GM12878 (cell line): Measurements from ENCODE around the gene FBXL15. TPM values are rescaled to one million over a fixed set of nuclear protein-coding genes. Genes with fewer than 3 reads are reported as not detected.

Experiments
- ATAC-seq: fragments of 200-7000 bp; cut with Tn5 transposase; 3 replicates; pipeline ENCODE4 v1.9.1; 2020; ENCODE audit warnings: mild to moderate bottlenecking, moderate library complexity
- BruUV-seq: library from RNA; stranded (reverse); fragments of 400-500 nt; replicated peaks from 2 replicates; lab custom pipeline; 2021; lab: Mats Ljungman, UMichigan
- CTCF ChIA-PET: fragments of 300-600 bp; sonication (Branson Sonifier 250); formaldehyde crosslinking; extraction: SDS; loops from one replicate; lab custom pipeline; 2021; ENCODE audit warnings: inconsistent platforms; lab: Yijun Ruan, JAX
- POLR2A ChIA-PET: fragments of 350-600 bp; formaldehyde crosslinking; extraction: SDS; loops from one replicate; lab custom pipeline; 2021; ENCODE audit warnings: inconsistent platforms; lab: Charles Lee
- RAD21 ChIA-PET: fragments of 300-600 bp; sonication (Branson Sonifier 250); formaldehyde crosslinking; loops from one replicate; lab custom pipeline; 2023; ENCODE audit warnings: antibody characterized with exemption; ENCODE audit not compliant: unreplicated experiment; lab: Charles Lee
- SMC1A ChIA-PET: fragments of 300-600 bp; sonication (Branson Sonifier 250); formaldehyde crosslinking; loops from one replicate; lab custom pipeline; 2023; ENCODE audit not compliant: unreplicated experiment, uncharacterized antibody; lab: Charles Lee
- DNase-seq: peaks from one replicate; pipeline ENCODE4 v3.0.0-alpha.2; 2011; ENCODE audit warnings: low read depth, low spot score
- FAIRE-seq: peaks from 3 replicates; lab custom pipeline; 2011; peaks lifted over from hg19 to GRCh38; lab: Jason Lieb, UNC
- H2AFZ ChIP-seq: 2 replicates; pipeline ENCODE4 v1.6.0; 2011; ENCODE audit warnings: low read depth, low read length, control low read depth; ENCODE audit not compliant: control insufficient read depth
- H3K27ac ChIP-seq: 2 replicates; pipeline ENCODE4 v1.5.1; 2011; ENCODE audit warnings: control low read depth; ENCODE audit not compliant: control insufficient read depth, insufficient read depth
- H3K27me3 ChIP-seq, 2 experiments: replicated peaks in 1 of 2; 2 replicates each; pipeline versions ENCODE4 v1.6.0 to v1.6.1; 2011; ENCODE audit warnings: low read length in 1 of 2; ENCODE audit not compliant: control insufficient read depth in 2 of 2, insufficient read depth in 2 of 2
- H3K36me3 ChIP-seq, 2 experiments: 2 replicates each; pipeline ENCODE4 v1.5.1; 2011; ENCODE audit warnings: low read length in 1 of 2; ENCODE audit not compliant: control insufficient read depth in 2 of 2, insufficient read depth in 2 of 2
- H3K4me1 ChIP-seq: 2 replicates; pipeline ENCODE4 v1.6.1; 2011; ENCODE audit warnings: mild to moderate bottlenecking, low read length, moderate library complexity, mixed read lengths; ENCODE audit not compliant: control insufficient read depth, insufficient read depth
- H3K4me2 ChIP-seq: 2 replicates; pipeline ENCODE4 v1.6.0; 2011; ENCODE audit warnings: control low read depth; ENCODE audit not compliant: control insufficient read depth, insufficient read depth
- H3K4me3 ChIP-seq: fragments of 200-600 bp; sonication (generic); 2 replicates; pipeline ENCODE4 v1.5.1; 2016
- H3K79me2 ChIP-seq: 2 replicates; pipeline ENCODE4 v1.6.0; 2011; ENCODE audit warnings: low read length; ENCODE audit not compliant: control insufficient read depth, insufficient read depth
- H3K9ac ChIP-seq: 2 replicates; pipeline ENCODE4 v1.8.0; 2011; ENCODE audit warnings: low read length, control low read depth, mixed read lengths; ENCODE audit not compliant: control insufficient read depth, insufficient read depth
- H3K9me3 ChIP-seq: replicated peaks from 3 replicates; pipeline ENCODE4 v1.5.1; 2011; ENCODE audit warnings: mild to moderate bottlenecking, low read length; ENCODE audit not compliant: control insufficient read depth, insufficient read depth
- H4K20me1 ChIP-seq: 2 replicates; pipeline ENCODE4 v1.6.0; 2011; ENCODE audit not compliant: control insufficient read depth, insufficient read depth
- ATF3 ChIP-seq: IDR thresholded peaks from 2 replicates; pipeline ENCODE4 v1.6.1; 2011; ENCODE audit warnings: low read depth, mild to moderate bottlenecking, low read length, moderate library complexity, borderline replicate concordance; ENCODE audit errors: extremely low read depth
- E2F4 ChIP-seq: IDR thresholded peaks from 2 replicates; pipeline ENCODE4 v1.6.1; 2012; ENCODE audit warnings: low read depth, low read length, improper control_type of control experiment
- HDGF ChIP-seq: fragments of 450-650 bp; IDR thresholded peaks from 2 replicates; pipeline ENCODE4 v1.6.1; 2016; ENCODE audit warnings: antibody characterized with exemption
- RAD21 ChIP-seq: IDR thresholded peaks from 2 replicates; pipeline ENCODE4 v1.6.1; 2011; ENCODE audit warnings: mild to moderate bottlenecking, low read depth, low read length, moderate library complexity; ENCODE audit not compliant: insufficient read depth
- RBBP5 ChIP-seq: fragments of 200-600 bp; sonication (generic); conservative IDR thresholded peaks from 2 replicates; pipeline ENCODE4 v1.6.1; 2016
- RFX5 ChIP-seq: IDR thresholded peaks from 2 replicates; pipeline ENCODE4 v1.6.1; 2011; ENCODE audit warnings: low read depth, low read length, improper control_type of control experiment
- SMC3 ChIP-seq: IDR thresholded peaks from 2 replicates; pipeline ENCODE4 v1.6.1; 2011; ENCODE audit warnings: low read length, improper control_type of control experiment, borderline replicate concordance
- STAT3 ChIP-seq: IDR thresholded peaks from 2 replicates; pipeline ENCODE4 v1.6.1; 2011; ENCODE audit warnings: low read depth, low read length, improper control_type of control experiment
- ZBED1 ChIP-seq: IDR thresholded peaks from 2 replicates; pipeline ENCODE4 v1.6.1; 2016; ENCODE audit warnings: borderline replicate concordance
- WGBS: methylation state at CpG from one replicate; pipeline ENCODE4 v1.1.6; 2016; ENCODE audit warnings: low lambda C conversion rate; ENCODE audit not compliant: insufficient replicate concordance, insufficient coverage; ENCODE audit errors: missing lambda C conversion rate; 5-methylcytosine and 5-hydroxymethylcytosine counted together
- in situ Hi-C: fragments of 300-500 bp; cut with MboI; formaldehyde crosslinking; loops from 9 replicates; pipeline ENCODE4 v1.14.3; 2018; ENCODE audit warnings: mixed read lengths
- intact Hi-C: fragments of 100-400 bp; cut with micrococcal nuclease; formaldehyde crosslinking; loops from one replicate; pipeline ENCODE4 v1.14.2; 2022; ENCODE audit not compliant: unreplicated experiment
- polyA plus RNA-seq, 11 experiments: library from polyadenylated mRNA; depleted of rRNA in 4 of 11; unstranded in 6 of 11; stranded (reverse) in 5 of 11; fragments of >200 nt; fragmentation: Nextera tagmentation in 4 of 11; fragmentation: Illumina TruSeq in 1 of 11; extraction: Ambion mirVana in 4 of 11; extraction: Trizol in 1 of 11; gene quantifications; 1 replicate in 1 of 11; 2 replicates in 10 of 11; pipeline versions ENCODE4 v1.2.1 to v1.2.3, GENCODE V29; 2011 to 2016; ENCODE audit warnings: inconsistent platforms in 2 of 11, missing spikeins in 2 of 11, low read depth in 1 of 11
- total RNA-seq, 4 experiments: library from RNA; depleted of rRNA in 3 of 4; stranded (reverse); fragments of >200 nt in 3 of 4; fragmentation: Illumina TruSeq in 1 of 4; extraction: Trizol in 1 of 4; gene quantifications; 2 replicates each; pipeline versions ENCODE4 v1.2.1 to v1.2.3, GENCODE V29; 2013 to 2021
- TF ChIP-seq, protein P1 (sequence below): fragments of 450-650 bp; IDR thresholded peaks from 2 replicates; pipeline ENCODE4 v1.6.1; 2018; ENCODE audit warnings: borderline replicate concordance, mild to moderate bottlenecking; ENCODE audit not compliant: partially characterized antibody
- TF ChIP-seq, protein P2 (sequence below): IDR thresholded peaks from 2 replicates; pipeline ENCODE4 v1.6.1; 2012; ENCODE audit warnings: low read depth, low read length, improper control_type of control experiment

The FBXL15 gene
- total and polyA plus RNA-seq, 10 of the 15 experiments (the other 5 are each of a cell fraction or from before 2014, with no cell fraction given), result 0.13 to 21.3 (median 7.9) TPM

GRCh38 chr10:102402512-102402896, 18.1 kb upstream of the FBXL15 start:
- FAIRE-seq (no peak), DNase-seq (no peak), ATAC-seq (no peak)
- SMC1A ChIA-PET, result interaction anchor here (1.3 to 2.2 kb wide), 3 partner anchors 18 to 181 kb away, joined by 3 to 4 read pairs (median 3); partner anchors contain the start of gene FBXL15
- 69% methylated on average over 5 of the region's 5 CpGs for WGBS
- H3K27me3 ChIP-seq, result no peaks in the 10 kb centered on the region
- in situ Hi-C loops, result no loop called here
- H3K9me3 ChIP-seq, result no peaks in the 10 kb centered on the region
- no peak overlapping the region for H3K4me2 ChIP-seq
- H3K27ac ChIP-seq, result no peak overlapping the region
- H3K9ac ChIP-seq, result no peak overlapping the region
- peaks cover 17 to 36% of the 10 kb centered on the region in 2 experiments for H3K36me3 ChIP-seq
- H2AFZ ChIP-seq, result no peak overlapping the region
- BruUV-seq, result no TSS peak
- TF ChIP-seq ATF3 (no peak), SMC3 (no peak), RFX5 (no peak), STAT3 (no peak), ZBED1 (no peak), HDGF (no peak), RBBP5 (no peak), E2F4 (no peak), RAD21 (no peak)
- TF ChIP-seq, protein P1, sequence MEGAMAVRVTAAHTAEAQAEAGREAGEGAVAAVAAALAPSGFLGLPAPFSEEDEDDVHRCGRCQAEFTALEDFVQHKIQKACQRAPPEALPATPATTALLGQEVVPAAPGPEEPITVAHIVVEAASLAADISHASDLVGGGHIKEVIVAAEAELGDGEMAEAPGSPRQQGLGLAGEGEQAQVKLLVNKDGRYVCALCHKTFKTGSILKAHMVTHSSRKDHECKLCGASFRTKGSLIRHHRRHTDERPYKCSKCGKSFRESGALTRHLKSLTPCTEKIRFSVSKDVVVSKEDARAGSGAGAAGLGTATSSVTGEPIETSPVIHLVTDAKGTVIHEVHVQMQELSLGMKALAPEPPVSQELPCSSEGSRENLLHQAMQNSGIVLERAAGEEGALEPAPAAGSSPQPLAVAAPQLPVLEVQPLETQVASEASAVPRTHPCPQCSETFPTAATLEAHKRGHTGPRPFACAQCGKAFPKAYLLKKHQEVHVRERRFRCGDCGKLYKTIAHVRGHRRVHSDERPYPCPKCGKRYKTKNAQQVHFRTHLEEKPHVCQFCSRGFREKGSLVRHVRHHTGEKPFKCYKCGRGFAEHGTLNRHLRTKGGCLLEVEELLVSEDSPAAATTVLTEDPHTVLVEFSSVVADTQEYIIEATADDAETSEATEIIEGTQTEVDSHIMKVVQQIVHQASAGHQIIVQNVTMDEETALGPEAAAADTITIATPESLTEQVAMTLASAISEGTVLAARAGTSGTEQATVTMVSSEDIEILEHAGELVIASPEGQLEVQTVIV, result no peak
- TF ChIP-seq, protein P2, sequence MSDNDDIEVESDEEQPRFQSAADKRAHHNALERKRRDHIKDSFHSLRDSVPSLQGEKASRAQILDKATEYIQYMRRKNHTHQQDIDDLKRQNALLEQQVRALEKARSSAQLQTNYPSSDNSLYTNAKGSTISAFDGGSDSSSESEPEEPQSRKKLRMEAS, result no peak
- CTCF ChIA-PET, result interaction anchor here (1.2 to 12.1 kb wide), 6 partner anchors 8 to 171 kb away, joined by 8 to 69 read pairs (median 10); partner anchors contain the start of gene NFKB2
- intact Hi-C loops, result no loop called here
- peaks cover 10% of the 10 kb centered on the region for H3K4me1 ChIP-seq
- H3K4me3 ChIP-seq, result no peak overlapping the region
- H3K79me2 ChIP-seq, result peaks cover 26% of the 10 kb centered on the region
- POLR2A ChIA-PET, result interaction anchor here (0.7 to 1.7 kb wide), 2 partner anchors 11 to 52 kb away, joined by 3 to 9 read pairs; no protein-coding TSS in a partner anchor
- RAD21 ChIA-PET, result interaction anchor here (1.1 to 1.6 kb wide), 2 partner anchors 60 to 77 kb away, joined by 3 to 10 read pairs; no protein-coding TSS in a partner anchor
- peaks cover 4% of the 10 kb centered on the region; the same call in 1 of the 2 replicates for H4K20me1 ChIP-seq
